Tibial nerve (tissue), 3 donors: ENCODE measurements around the gene GPC6.

ENCODE experiments used
- CTCF ChIP-seq, 5 experiments: fragments of 200-600 bp in 3 of 5; fragments of 450-650 bp in 2 of 5; sonication (generic) in 3 of 5; IDR thresholded peaks; one replicate each; pipeline ENCODE4 v1.5.1; 2016 to 2019; ENCODE audit warnings: antibody characterized with exemption in 5 of 5, mild to moderate bottlenecking in 3 of 5, moderate library complexity in 2 of 5
- POLR2A ChIP-seq, 2 donors: fragments of 450-650 bp; IDR thresholded peaks; one replicate each; pipeline ENCODE4 v1.6.1; 2017; ENCODE audit warnings: antibody characterized with exemption in 2 of 2, mild to moderate bottlenecking in 2 of 2, moderate library complexity in 2 of 2

GRCh38 chr13:93411186-93411680 is 184.6 kb downstream of the GPC6 start:
- no peak for TF ChIP-seq CTCF (IDR thresholded peaks at IDR 0.05)
- no peak for TF ChIP-seq POLR2A (IDR thresholded peaks at IDR 0.05)
